Prostate gland (tissue), 2 donors: ENCODE results near the gene CHN1.

Experiments
- POLR2A ChIP-seq: fragments of 450-650 bp; IDR thresholded peaks from one replicate; pipeline ENCODE4 v1.6.1; 2016; ENCODE audit warnings: antibody characterized with exemption, mild to moderate bottlenecking
- POLR2AphosphoS5 ChIP-seq: sonication (generic); formaldehyde crosslinking; IDR thresholded peaks from one replicate; pipeline ENCODE4 v1.6.1; 2017; ENCODE audit warnings: antibody characterized with exemption
- TF ChIP-seq, protein P1 (sequence below), 4 experiments: fragments of 200-600 bp in 2 of 4; fragments of 450-650 bp in 2 of 4; sonication (generic) in 2 of 4; IDR thresholded peaks; 1 replicate in 3 of 4; 2 replicates in 1 of 4; pipeline ENCODE4 v1.5.1; 2016 to 2019; ENCODE audit warnings: antibody characterized with exemption in 4 of 4, mild to moderate bottlenecking in 2 of 4, moderate library complexity in 2 of 4

DNA sequence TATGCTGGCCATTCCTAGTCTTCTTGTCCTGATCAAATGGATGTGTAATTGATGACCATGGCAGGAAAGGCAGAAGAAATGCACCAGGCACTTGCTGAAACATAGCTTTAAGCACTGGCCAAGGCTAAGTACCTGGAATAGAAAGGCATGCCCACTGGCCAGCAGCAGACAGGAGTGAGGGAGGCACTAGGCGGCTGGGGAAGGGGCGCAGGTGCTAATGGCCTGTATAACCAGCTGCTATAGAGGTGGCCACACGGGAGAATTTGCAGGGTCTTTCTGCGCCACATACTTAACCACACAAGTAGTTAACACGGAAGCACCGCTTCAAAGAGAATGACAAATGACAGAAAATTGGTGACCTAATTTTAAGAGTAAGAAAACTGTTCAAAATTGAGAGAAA is 174.6 kb downstream of the CHN1 start:
- TF ChIP-seq, protein P1, sequence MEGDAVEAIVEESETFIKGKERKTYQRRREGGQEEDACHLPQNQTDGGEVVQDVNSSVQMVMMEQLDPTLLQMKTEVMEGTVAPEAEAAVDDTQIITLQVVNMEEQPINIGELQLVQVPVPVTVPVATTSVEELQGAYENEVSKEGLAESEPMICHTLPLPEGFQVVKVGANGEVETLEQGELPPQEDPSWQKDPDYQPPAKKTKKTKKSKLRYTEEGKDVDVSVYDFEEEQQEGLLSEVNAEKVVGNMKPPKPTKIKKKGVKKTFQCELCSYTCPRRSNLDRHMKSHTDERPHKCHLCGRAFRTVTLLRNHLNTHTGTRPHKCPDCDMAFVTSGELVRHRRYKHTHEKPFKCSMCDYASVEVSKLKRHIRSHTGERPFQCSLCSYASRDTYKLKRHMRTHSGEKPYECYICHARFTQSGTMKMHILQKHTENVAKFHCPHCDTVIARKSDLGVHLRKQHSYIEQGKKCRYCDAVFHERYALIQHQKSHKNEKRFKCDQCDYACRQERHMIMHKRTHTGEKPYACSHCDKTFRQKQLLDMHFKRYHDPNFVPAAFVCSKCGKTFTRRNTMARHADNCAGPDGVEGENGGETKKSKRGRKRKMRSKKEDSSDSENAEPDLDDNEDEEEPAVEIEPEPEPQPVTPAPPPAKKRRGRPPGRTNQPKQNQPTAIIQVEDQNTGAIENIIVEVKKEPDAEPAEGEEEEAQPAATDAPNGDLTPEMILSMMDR (IDR thresholded peaks at IDR 0.05): no peak
- TF ChIP-seq POLR2A (no peak), POLR2AphosphoS5 (no peak)
